ENCODE measurements around the gene CCL22.
"Not testable (repeated sequence)": the region's sequence is repeated elsewhere in the genome, so short reads cannot be mapped to it uniquely, and the experiment has no call there.

Gene CCL22

GRCh38 chr16:57394444-57394843 lies 35.9 kb downstream of the CCL22 start:
- DNase-seq (ENCODE audit: low spot score) = no peak

GRCh38 chr16:57395026-57395425 lies 36.4 kb downstream of the CCL22 start:
- no peak for DNase-seq (ENCODE audit: low spot score)

- no peak for DNase-seq (ENCODE audit: low spot score)
Observed at GRCh38 chr16:57396786-57397185, 38.2 kb downstream of the CCL22 start.

GRCh38 chr16:57397493-57397892 lies 38.9 kb downstream of the CCL22 start:
- DNase-seq (ENCODE audit: low spot score) = not testable (repeated sequence)

- DNase-seq (ENCODE audit: low spot score) = no peak
Observed at GRCh38 chr16:57401943-57402640, 43.5 kb downstream of the CCL22 start.

- no peak for DNase-seq (ENCODE audit: low spot score)
Observed at GRCh38 chr16:57403965-57404817, 45.6 kb downstream of the CCL22 start, which contains the start of gene CCL17. TSS of gene CCL17 (plus strand) at chr16:57404767. CDS start at chr16:57413933, 9,166 bp downstream.

GRCh38 chr16:57405097-57405496 lies 46.5 kb downstream of the CCL22 start:
- DNase-seq (ENCODE audit: low spot score) = no peak

GRCh38 chr16:57406881-57407280 lies 48.3 kb downstream of the CCL22 start:
- DNase-seq (ENCODE audit: low spot score) = no peak

- DNase-seq (ENCODE audit: low spot score) = no peak
Observed at GRCh38 chr16:57407521-57408353, 49.2 kb downstream of the CCL22 start.

GRCh38 chr16:57409065-57409464 lies 50.5 kb downstream of the CCL22 start:
- no peak for DNase-seq (ENCODE audit: low spot score)

- no peak for DNase-seq (ENCODE audit: low spot score)
Observed at GRCh38 chr16:57409870-57410587, 51.4 kb downstream of the CCL22 start.

GRCh38 chr16:57411362-57411976 lies 52.9 kb downstream of the CCL22 start:
- no peak for DNase-seq (ENCODE audit: low spot score)

- DNase-seq (ENCODE audit: low spot score) = no peak
Observed at GRCh38 chr16:57412584-57412983, 54.0 kb downstream of the CCL22 start.

- DNase-seq (ENCODE audit: low spot score) = no peak
Observed at GRCh38 chr16:57413301-57413730, 54.7 kb downstream of the CCL22 start.

- no peak for DNase-seq (ENCODE audit: low spot score)
Observed at GRCh38 chr16:57413733-57414132, 55.1 kb downstream of the CCL22 start.

Data from RKO (cell line).